B cell (primary cell): ENCODE results near the gene NKAIN2. TPM values are rescaled to one million over a fixed set of nuclear protein-coding genes. Genes with fewer than 3 reads are reported as not detected.

ENCODE experiments used
- ATAC-seq: fragments of 200-7000 bp; cut with Tn5 transposase; one replicate; pipeline ENCODE4 v1.10.0; 2021; ENCODE audit warnings: low read depth, mild to moderate bottlenecking, moderate number of reproducible peaks, moderate library complexity
- CTCF ChIA-PET: fragments of 350-600 bp; sonication (Branson Sonifier 250); formaldehyde crosslinking; loops from one replicate; lab custom pipeline; 2021; ENCODE audit warnings: antibody characterized with exemption, inconsistent platforms; lab: Charles Lee
- POLR2A ChIA-PET: fragments of 350-600 bp; sonication (Branson Sonifier 250); formaldehyde crosslinking; loops from one replicate; lab custom pipeline; 2021; ENCODE audit warnings: antibody characterized with exemption; lab: Charles Lee
- DNase-seq: peaks from one replicate; pipeline ENCODE4 v3.0.0; 2013
- H2AFZ ChIP-seq: 2 replicates; pipeline ENCODE4 v1.6.1; 2012; ENCODE audit warnings: mild to moderate bottlenecking, low read depth, low read length; ENCODE audit not compliant: insufficient read depth, poor library complexity, severe bottlenecking
- H3K27ac ChIP-seq, 2 donors: 1 replicate in 1 of 2; 2 replicates in 1 of 2; pipeline ENCODE4 v1.5.1; 2012 to 2013; ENCODE audit warnings: low read length in 2 of 2, mild to moderate bottlenecking in 2 of 2, moderate library complexity in 1 of 2
- H3K27me3 ChIP-seq, 4 experiments: fragments of 200-600 bp in 1 of 4; sonication (generic) in 1 of 4; replicated peaks in 1 of 4; 1 replicate in 2 of 4; 2 replicates in 2 of 4; pipeline versions ENCODE4 v1.6.1 to v1.7.0; 2013 to 2016; ENCODE audit warnings: low read length in 3 of 4, mild to moderate bottlenecking in 2 of 4, mixed read lengths in 1 of 4, moderate library complexity in 1 of 4; ENCODE audit not compliant: insufficient read depth in 4 of 4, control insufficient read depth in 3 of 4; ENCODE audit errors: control extremely low read depth in 1 of 4
- H3K36me3 ChIP-seq, 2 experiments: replicated peaks in 1 of 2; 1 replicate in 1 of 2; 2 replicates in 1 of 2; pipeline versions ENCODE4 v1.6.1 to v1.7.1; 2013; ENCODE audit warnings: low read length in 1 of 2; ENCODE audit not compliant: insufficient read depth in 2 of 2, control insufficient read depth in 1 of 2; ENCODE audit errors: control extremely low read depth in 1 of 2, extremely low read depth in 1 of 2
- H3K4me1 ChIP-seq, 2 donors: fragments of 200-600 bp in 1 of 2; sonication (generic) in 1 of 2; 1 replicate in 1 of 2; 2 replicates in 1 of 2; pipeline versions ENCODE4 v1.5.1 to v1.6.1; 2013 to 2017; ENCODE audit warnings: low read length in 2 of 2; ENCODE audit not compliant: control insufficient read depth in 2 of 2, insufficient read depth in 2 of 2
- H3K4me2 ChIP-seq: replicated peaks from 2 replicates; pipeline ENCODE3; 2012; ENCODE audit warnings: mild to moderate bottlenecking, low read depth, low read length; ENCODE audit not compliant: poor library complexity, severe bottlenecking
- H3K4me3 ChIP-seq, 5 experiments: fragments of 200-600 bp in 1 of 5; sonication (generic) in 1 of 5; 1 replicate in 3 of 5; 2 replicates in 2 of 5; pipeline versions ENCODE4 v1.5.1 to v1.7.0; 2011 to 2016; ENCODE audit warnings: low read length in 4 of 5, mild to moderate bottlenecking in 4 of 5, low read depth in 2 of 5, control low read depth in 1 of 5, moderate library complexity in 1 of 5; ENCODE audit not compliant: insufficient read depth in 1 of 5; ENCODE audit errors: control extremely low read depth in 1 of 5, extremely low read depth in 1 of 5
- H3K79me2 ChIP-seq: fragments of 200-600 bp; sonication (generic); one replicate; pipeline ENCODE4 v1.6.0; 2016; ENCODE audit warnings: low read length; ENCODE audit not compliant: control insufficient read depth, insufficient read depth
- H3K9ac ChIP-seq: fragments of 200-600 bp; sonication (generic); 2 replicates; pipeline ENCODE4 v1.6.1; 2017; ENCODE audit warnings: mild to moderate bottlenecking, low read length, moderate library complexity
- H3K9me3 ChIP-seq, 3 donors: one replicate each; pipeline versions ENCODE4 v1.6.1 to v1.7.1; 2013; ENCODE audit warnings: low read length in 2 of 3; ENCODE audit not compliant: control insufficient read depth in 2 of 3, insufficient read depth in 1 of 3; ENCODE audit errors: control extremely low read depth in 1 of 3
- H4K20me1 ChIP-seq: 2 replicates; pipeline ENCODE4 v1.6.0; 2012; ENCODE audit warnings: mild to moderate bottlenecking, low read length; ENCODE audit not compliant: insufficient read depth, control insufficient read depth, poor library complexity, severe bottlenecking
- H3K27ac Mint-ChIP-seq: one replicate; pipeline ENCODE4 v1.8.0; 2021; ENCODE audit warnings: mixed read lengths
- H3K27me3 Mint-ChIP-seq: one replicate; pipeline ENCODE4 v1.8.0; 2021; ENCODE audit warnings: mixed read lengths
- H3K4me1 Mint-ChIP-seq: one replicate; pipeline ENCODE4 v1.8.0; 2021; ENCODE audit warnings: mixed read lengths
- H3K4me3 Mint-ChIP-seq: one replicate; pipeline ENCODE4 v1.8.0; 2021; ENCODE audit warnings: mixed read lengths
- H3K9me3 Mint-ChIP-seq: one replicate; pipeline ENCODE4 v1.8.0; 2022; ENCODE audit warnings: mixed read lengths; ENCODE audit not compliant: insufficient read depth
- CTCF ChIP-seq: fragments of 200-600 bp; IDR thresholded peaks from one replicate; pipeline ENCODE4 v1.8.0; 2022; ENCODE audit warnings: antibody characterized with exemption, mild to moderate bottlenecking
- EZH2 ChIP-seq: IDR thresholded peaks from 2 replicates; pipeline ENCODE4 v1.6.1; 2012; ENCODE audit warnings: borderline replicate concordance, low read depth, mild to moderate bottlenecking, moderate library complexity, low read length; ENCODE audit not compliant: insufficient read depth, poor library complexity, severe bottlenecking
- WGBS: methylation state at CpG from one replicate; pipeline ENCODE4 v1.1.5; 2013; ENCODE audit warnings: missing lambda C conversion rate; ENCODE audit not compliant: insufficient coverage; 5-methylcytosine and 5-hydroxymethylcytosine counted together
- intact Hi-C: fragments of 100-400 bp; cut with micrococcal nuclease; formaldehyde crosslinking; loops from one replicate; pipeline ENCODE4 v1.10.0; 2022
- polyA plus RNA-seq: library from polyadenylated mRNA; depleted of rRNA; stranded (reverse); fragments of >200 nt; gene quantifications from 2 replicates; pipeline ENCODE4 v1.2.3, GENCODE V29; 2012
- total RNA-seq, 2 donors: library from RNA; stranded (reverse); fragments of 120-200 nt in 1 of 2; gene quantifications; 1 replicate in 1 of 2; 2 replicates in 1 of 2; pipeline versions ENCODE4 v1.2.3 to v1.2.4, GENCODE V29; 2013 to 2022

The NKAIN2 gene
- total and polyA plus RNA-seq, 2 donors (not counting 1 experiment from before 2014, with no cell fraction given) = not detected

GRCh38 chr6:123777563-123777962, 26.1 kb upstream of the NKAIN2 start:
- TF ChIP-seq CTCF (no peak), EZH2 (no peak)
- Histone ChIP-seq H3K4me2 (no peak overlapping the region), H3K9me3 (no peaks in the 10 kb centered on the region), H3K4me1 (no peaks in the 10 kb centered on the region), H3K79me2 (no peaks in the 10 kb centered on the region), H3K9ac (no peak overlapping the region), H3K36me3 (no peaks in the 10 kb centered on the region), H3K27ac (no peak overlapping the region), H3K27me3 (no peaks in the 10 kb centered on the region), H4K20me1 (no peaks in the 10 kb centered on the region), H2AFZ (no peak overlapping the region), H3K4me3 (no peak overlapping the region)
- ChIA-PET POLR2A (no interaction called here), CTCF (no interaction called here)
- no peak overlapping the region for H3K4me3 Mint-ChIP-seq
- no peaks in the 10 kb centered on the region for H3K4me1 Mint-ChIP-seq
- H3K27me3 Mint-ChIP-seq = no peaks in the 10 kb centered on the region
- intact Hi-C loops = no loop called here
- no peak for DNase-seq
- no peak overlapping the region for H3K27ac Mint-ChIP-seq
- no peak for ATAC-seq
- no peaks in the 10 kb centered on the region for H3K9me3 Mint-ChIP-seq
- WGBS = no CpG with 5 or more reads among the region's 3 CpGs

- WGBS = no CpG with 5 or more reads among the region's 1 CpG
- no peak overlapping the region for H3K27ac Mint-ChIP-seq
- no peaks in the 10 kb centered on the region for H3K4me1 ChIP-seq
- H3K4me1 Mint-ChIP-seq = no peaks in the 10 kb centered on the region
- ChIA-PET CTCF (no interaction called here), POLR2A (no interaction called here)
- TF ChIP-seq EZH2 (no peak), CTCF (no peak)
- H4K20me1 ChIP-seq = no peaks in the 10 kb centered on the region
- no peak overlapping the region for H3K4me2 ChIP-seq
- ATAC-seq = no peak
- intact Hi-C loops = no loop called here
- H3K79me2 ChIP-seq = no peaks in the 10 kb centered on the region
- no peaks in the 10 kb centered on the region for H3K27me3 ChIP-seq
- no peak for DNase-seq
- no peak overlapping the region for H3K4me3 ChIP-seq
- H3K36me3 ChIP-seq = no peaks in the 10 kb centered on the region
- no peak overlapping the region for H3K4me3 Mint-ChIP-seq
- no peaks in the 10 kb centered on the region for H3K27me3 Mint-ChIP-seq
- H2AFZ ChIP-seq = no peak overlapping the region
- no peaks in the 10 kb centered on the region for H3K9me3 Mint-ChIP-seq
- no peak overlapping the region for H3K9ac ChIP-seq
- no peak overlapping the region for H3K27ac ChIP-seq
- no peaks in the 10 kb centered on the region for H3K9me3 ChIP-seq
These were observed 23.6 kb upstream of the NKAIN2 start for GRCh38 chr6:123780021-123780420.
